Heart left ventricle (tissue), 13 donors: ENCODE measurements around the gene FOLR2.

Experiments
- POLR2A ChIP-seq, 2 donors: fragments of 450-650 bp; IDR thresholded peaks; one replicate each; pipeline ENCODE4 v1.6.1; 2017; ENCODE audit warnings: antibody characterized with exemption in 2 of 2, mild to moderate bottlenecking in 2 of 2, moderate library complexity in 2 of 2
- TF ChIP-seq, protein P1 (sequence below), 12 donors: fragments of 200-600 bp; sonication (generic) in 4 of 12; IDR thresholded peaks; one replicate each; pipeline versions ENCODE4 v1.5.0 to v1.8.0; 2018 to 2022; ENCODE audit warnings: antibody characterized with exemption in 12 of 12, mild to moderate bottlenecking in 5 of 12
- donor health status: ischemic (EF 13 %, LVEDD 7.1; RV severe dilation, severe dysfunction).
- donor health status: DM: no; HTN: yes; CAD: no.
- donor health status: DM: no; HTN: no; CAD: no.
- donor health status: ischemic (EF 25% LVEDD 6.9; RV normal size, moderate dysfunction).
- donor health status: ischemic (EF 25% LVEDD 5.7; RV mildly dilated, moderate dysfunction).
- donor health status: ischemic (EF 35%, LVEDD 5.7; RV mildly dilated, moderate dysfunction).
- donor health status: nonischemic (EF 11% LVEDD 7.7; RV severe dilation, severe dysfunction).
- donor health status: DM: yes; HTN: yes; CAD: no.
- donor health status: PGD.
- donor health status: ischemic (EF 29% LVEDD 5.4; RV normal size, mild dysfunction).
- donor health status: nonischemic (EF 23%, LVEDD 6.1; RV moderate dilation, normal function).

DNA sequence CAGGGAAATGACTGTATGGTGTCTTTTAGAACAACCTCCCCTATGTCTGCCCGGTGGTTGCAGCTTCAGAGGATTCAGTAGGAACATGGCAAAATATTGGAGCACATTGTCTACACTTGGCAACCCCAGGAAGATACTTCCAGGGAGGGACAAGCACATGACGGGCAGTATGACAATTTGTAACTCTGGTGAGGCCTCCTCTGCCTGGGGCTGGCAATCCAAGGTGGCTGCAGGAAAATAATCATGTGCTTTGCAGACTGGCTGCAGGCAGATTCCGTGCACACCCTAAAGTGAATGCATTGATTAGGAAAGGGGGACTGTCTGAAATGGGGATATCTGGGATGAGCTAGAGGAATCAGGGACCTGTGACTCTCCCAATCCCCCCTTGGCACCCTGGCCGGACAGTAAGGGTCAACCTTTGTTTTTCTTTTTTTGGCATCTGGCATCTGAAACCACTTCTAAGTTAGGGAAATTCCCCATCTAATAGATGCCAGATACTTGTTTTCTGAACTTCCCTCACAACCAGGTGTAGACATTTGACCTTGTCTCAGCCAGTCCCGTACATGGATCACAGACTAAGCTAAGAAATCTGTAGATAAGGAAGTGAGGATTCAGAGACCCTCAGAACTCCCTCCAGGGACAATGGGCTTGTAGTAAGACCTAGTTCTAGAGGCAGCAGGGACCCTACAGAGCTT is 37.9 kb downstream of the FOLR2 start:
- TF ChIP-seq, protein P1, sequence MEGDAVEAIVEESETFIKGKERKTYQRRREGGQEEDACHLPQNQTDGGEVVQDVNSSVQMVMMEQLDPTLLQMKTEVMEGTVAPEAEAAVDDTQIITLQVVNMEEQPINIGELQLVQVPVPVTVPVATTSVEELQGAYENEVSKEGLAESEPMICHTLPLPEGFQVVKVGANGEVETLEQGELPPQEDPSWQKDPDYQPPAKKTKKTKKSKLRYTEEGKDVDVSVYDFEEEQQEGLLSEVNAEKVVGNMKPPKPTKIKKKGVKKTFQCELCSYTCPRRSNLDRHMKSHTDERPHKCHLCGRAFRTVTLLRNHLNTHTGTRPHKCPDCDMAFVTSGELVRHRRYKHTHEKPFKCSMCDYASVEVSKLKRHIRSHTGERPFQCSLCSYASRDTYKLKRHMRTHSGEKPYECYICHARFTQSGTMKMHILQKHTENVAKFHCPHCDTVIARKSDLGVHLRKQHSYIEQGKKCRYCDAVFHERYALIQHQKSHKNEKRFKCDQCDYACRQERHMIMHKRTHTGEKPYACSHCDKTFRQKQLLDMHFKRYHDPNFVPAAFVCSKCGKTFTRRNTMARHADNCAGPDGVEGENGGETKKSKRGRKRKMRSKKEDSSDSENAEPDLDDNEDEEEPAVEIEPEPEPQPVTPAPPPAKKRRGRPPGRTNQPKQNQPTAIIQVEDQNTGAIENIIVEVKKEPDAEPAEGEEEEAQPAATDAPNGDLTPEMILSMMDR (IDR thresholded peaks at IDR 0.05) = no peak
- TF ChIP-seq POLR2A (IDR thresholded peaks at IDR 0.05) = no peak
